ENCODE measurements around the gene SNRPA1.
A peak's percentile ranks its signal among the peaks of the same experiment; 100 is the strongest.

The SNRPA1 gene

GRCh38 chr15:101254157-101255050 lies 40.6 kb downstream of the SNRPA1 start:
- ChIA-PET CTCF (interaction anchor here (0.7 to 11.9 kb wide), 10 partner anchors 8 to 337 kb away, joined by 3 to 278 read pairs (median 4); no protein-coding TSS in a partner anchor), POLR2A (no interaction called here)
- TF ChIP-seq CTCF (IDR thresholded peaks at IDR 0.05; ENCODE audit: insufficient read depth, low read length, missing control alignments): no peak
- no peak overlapping the region for H3K4me3 ChIP-seq (ENCODE audit: low read depth, low read length)
- no peak for DNase-seq (ENCODE audit: low read depth, low spot score)

GRCh38 chr15:101252836-101253235 lies 42.2 kb downstream of the SNRPA1 start:
- POLR2A ChIA-PET: interaction anchor here (1.0 to 1.2 kb wide), 3 partner anchors 53 to 131 kb away, joined by 3 to 5 read pairs (median 3); no protein-coding TSS in a partner anchor
- CTCF ChIA-PET: interaction anchor here (1.3 to 11.9 kb wide), 4 partner anchors 12 to 241 kb away, joined by 3 to 278 read pairs (median 134); no protein-coding TSS in a partner anchor
- H3K4me3 ChIP-seq (ENCODE audit: low read depth, low read length): peak overlapping the region; percentile 68
- DNase-seq (ENCODE audit: low read depth, low spot score): no peak
- TF ChIP-seq CTCF (IDR thresholded peaks at IDR 0.05; ENCODE audit: insufficient read depth, low read length, missing control alignments): no peak

- peak; percentile 46 for DNase-seq (ENCODE audit: low read depth, low spot score)
- ChIA-PET CTCF (interaction anchor here (1.1 to 11.9 kb wide), 6 partner anchors 9 to 240 kb away, joined by 3 to 278 read pairs (median 10); no protein-coding TSS in a partner anchor), POLR2A (interaction anchor here (0.7 to 1.2 kb wide), 17 partner anchors 9 to 255 kb away, joined by 3 to 10 read pairs (median 3); partner anchors contain the start of gene SNRPA1)
- TF ChIP-seq CTCF (IDR thresholded peaks at IDR 0.05; ENCODE audit: insufficient read depth, low read length, missing control alignments): peak; percentile 18
- peak within 1 kb of the TSS; percentile 72 for H3K4me3 ChIP-seq (ENCODE audit: low read depth, low read length)
Measured at GRCh38 chr15:101251830-101252820, 42.9 kb downstream of the SNRPA1 start, which contains the start of gene CHSY1. TSS of gene CHSY1 (minus strand) at chr15:101252048. CDS start at chr15:101251456, 592 bp downstream.

GRCh38 chr15:101250873-101251829 lies 43.9 kb downstream of the SNRPA1 start:
- no peak for DNase-seq (ENCODE audit: low read depth, low spot score)
- CTCF ChIA-PET: interaction anchor here (0.6 to 11.9 kb wide), 9 partner anchors 10 to 239 kb away, joined by 3 to 278 read pairs (median 6); no protein-coding TSS in a partner anchor
- POLR2A ChIA-PET: interaction anchor here (0.7 to 1.4 kb wide), 12 partner anchors 16 to 236 kb away, joined by 3 to 10 read pairs (median 3); partner anchors contain the start of gene SNRPA1
- peak overlapping the region; percentile 72 for H3K4me3 ChIP-seq (ENCODE audit: low read depth, low read length)
- TF ChIP-seq CTCF (IDR thresholded peaks at IDR 0.05; ENCODE audit: insufficient read depth, low read length, missing control alignments): no peak

GRCh38 chr15:101250341-101250831 lies 44.7 kb downstream of the SNRPA1 start:
- POLR2A ChIA-PET: interaction anchor here (1.4 kb wide), 1 partner anchor 48 kb away, joined by 3 read pairs; no protein-coding TSS in a partner anchor
- TF ChIP-seq CTCF (IDR thresholded peaks at IDR 0.05; ENCODE audit: insufficient read depth, low read length, missing control alignments): no peak
- CTCF ChIA-PET: interaction anchor here (0.6 to 11.9 kb wide), 6 partner anchors 19 to 235 kb away, joined by 3 to 278 read pairs (median 6); no protein-coding TSS in a partner anchor
- DNase-seq (ENCODE audit: low read depth, low spot score): peak; percentile 31
- peak overlapping the region; percentile 72 for H3K4me3 ChIP-seq (ENCODE audit: low read depth, low read length)

Measured in AG04449 (cell line).